HG03095 (cell line): ENCODE data around the gene KBTBD12.
"Not testable (repeated sequence)": the region's sequence is repeated elsewhere in the genome, so short reads cannot be mapped to it uniquely, and the experiment has no call there.

ENCODE experiments used
- ATAC-seq: cut with Tn5 transposase; IDR thresholded peaks from one replicate; pipeline ENCODE4 v1.9.1; 2021; ENCODE audit warnings: moderate library complexity; ENCODE audit not compliant: unreplicated experiment

Gene KBTBD12, protein sequence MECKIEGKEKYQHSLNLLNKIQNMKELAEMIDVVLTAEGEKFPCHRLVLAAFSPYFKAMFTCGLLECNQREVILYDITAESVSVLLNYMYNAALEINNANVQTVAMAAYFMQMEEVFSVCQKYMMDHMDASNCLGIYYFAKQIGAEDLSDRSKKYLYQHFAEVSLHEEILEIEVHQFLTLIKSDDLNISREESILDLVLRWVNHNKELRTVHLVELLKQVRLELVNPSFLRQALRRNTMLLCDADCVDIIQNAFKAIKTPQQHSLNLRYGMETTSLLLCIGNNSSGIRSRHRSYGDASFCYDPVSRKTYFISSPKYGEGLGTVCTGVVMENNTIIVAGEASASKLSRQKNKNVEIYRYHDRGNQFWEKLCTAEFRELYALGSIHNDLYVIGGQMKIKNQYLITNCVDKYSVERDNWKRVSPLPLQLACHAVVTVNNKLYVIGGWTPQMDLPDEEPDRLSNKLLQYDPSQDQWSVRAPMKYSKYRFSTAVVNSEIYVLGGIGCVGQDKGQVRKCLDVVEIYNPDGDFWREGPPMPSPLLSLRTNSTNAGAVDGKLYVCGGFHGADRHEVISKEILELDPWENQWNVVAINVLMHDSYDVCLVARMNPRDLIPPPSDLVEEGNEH

DNA sequence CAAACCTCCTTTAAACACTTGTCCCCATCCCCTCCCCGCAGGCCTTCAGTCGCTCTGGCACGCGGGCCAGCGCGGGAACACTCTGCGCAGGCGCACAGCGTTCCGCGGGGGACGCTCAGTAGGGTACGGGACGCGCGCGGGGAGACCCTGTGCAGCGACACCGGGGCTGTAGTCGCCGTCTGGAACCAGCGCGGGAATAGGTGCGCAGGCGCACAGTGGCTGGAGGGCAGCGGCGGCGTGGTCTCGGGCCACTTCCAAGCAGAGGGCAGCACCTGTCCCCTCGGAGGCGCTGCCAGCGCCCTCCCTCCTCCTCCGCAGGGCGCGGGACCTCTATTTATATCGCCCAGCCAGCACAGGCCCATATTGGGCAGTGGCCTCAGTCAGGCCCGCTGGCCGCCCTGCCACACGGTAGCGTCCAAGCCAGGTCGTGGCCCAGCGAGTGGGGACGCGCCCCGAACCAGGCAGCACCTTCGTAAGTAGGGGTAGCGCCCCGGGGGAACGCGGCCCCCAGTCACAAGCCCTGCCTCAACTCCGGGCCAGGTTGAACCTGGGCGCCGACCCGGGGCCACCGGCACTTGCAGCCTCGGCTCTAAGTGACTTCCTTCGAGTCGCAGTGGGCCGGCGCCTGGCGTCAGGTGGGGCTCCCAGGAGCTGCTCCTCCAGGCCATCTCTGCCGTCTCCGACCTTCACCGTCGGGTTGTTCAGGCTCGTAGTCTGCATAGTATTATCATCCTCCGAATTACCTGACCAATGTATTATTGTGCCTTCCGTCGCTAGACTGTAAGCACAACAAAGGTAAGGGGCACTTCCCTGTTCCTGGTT lies at the start of gene KBTBD12:
Gene KBTBD12 (plus strand): TSS at position 118 of the 822 bp plus-strand sequence. CDS start 7,830 bp downstream, outside the sequence.
- ATAC-seq: no peak

DNA sequence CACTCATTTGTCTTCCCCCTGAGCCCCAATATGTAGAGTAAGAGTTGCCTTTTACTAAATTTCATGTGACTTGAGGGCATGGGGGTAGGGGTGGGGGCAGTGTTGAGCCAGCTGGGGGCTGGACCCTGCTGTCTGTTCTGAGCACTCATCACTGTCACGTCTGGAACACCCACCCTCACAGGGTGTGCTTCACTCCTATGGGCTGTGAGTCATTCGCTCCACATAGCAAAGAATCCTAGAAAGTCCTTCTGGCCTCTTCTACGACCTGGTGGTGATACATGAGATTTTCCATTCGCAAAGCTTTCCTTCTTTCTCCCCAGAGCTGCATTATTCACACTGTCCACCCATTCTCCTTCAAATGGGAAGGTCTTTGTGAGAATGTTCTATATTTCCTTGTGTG lies 49.1 kb upstream of the KBTBD12 start:
- ATAC-seq: no peak

DNA sequence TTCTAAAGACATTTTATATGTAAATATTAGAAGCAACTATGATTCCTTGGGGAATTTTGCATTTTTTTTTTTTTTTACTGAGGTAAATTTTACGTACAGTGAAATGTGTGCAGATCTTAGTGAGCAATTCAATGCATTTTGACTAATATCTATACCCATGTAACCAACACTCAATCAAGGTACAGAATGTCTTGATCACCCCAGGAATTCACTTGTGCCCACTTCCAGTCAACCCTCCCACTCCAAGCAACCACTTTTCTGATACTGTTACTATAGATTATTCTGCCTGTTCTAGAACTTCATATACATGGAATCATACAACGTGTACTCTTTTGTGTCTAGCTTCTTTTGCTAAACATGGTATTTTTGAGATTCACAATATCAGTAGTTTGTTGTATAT lies 47.6 kb upstream of the KBTBD12 start:
- no peak for ATAC-seq

DNA sequence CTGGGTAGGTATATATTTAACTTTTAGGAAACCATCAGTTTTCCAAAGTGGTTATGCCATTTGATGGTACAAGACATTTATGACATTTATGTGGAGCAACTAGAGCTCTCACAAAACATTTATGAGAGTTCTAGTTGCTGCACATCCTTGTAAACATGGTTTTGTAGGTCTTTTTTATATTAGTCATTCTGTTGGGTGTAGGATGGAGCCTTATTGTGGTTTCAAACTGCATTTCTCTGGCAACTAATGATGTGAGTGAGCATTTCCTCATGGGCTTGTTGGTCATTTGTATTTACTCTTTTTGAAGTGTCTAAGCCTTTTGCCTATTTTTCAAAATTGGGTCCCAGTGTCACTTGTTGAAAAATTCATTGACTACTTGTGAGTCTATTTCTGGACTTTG lies 47.0 kb upstream of the KBTBD12 start:
- no peak for ATAC-seq

DNA sequence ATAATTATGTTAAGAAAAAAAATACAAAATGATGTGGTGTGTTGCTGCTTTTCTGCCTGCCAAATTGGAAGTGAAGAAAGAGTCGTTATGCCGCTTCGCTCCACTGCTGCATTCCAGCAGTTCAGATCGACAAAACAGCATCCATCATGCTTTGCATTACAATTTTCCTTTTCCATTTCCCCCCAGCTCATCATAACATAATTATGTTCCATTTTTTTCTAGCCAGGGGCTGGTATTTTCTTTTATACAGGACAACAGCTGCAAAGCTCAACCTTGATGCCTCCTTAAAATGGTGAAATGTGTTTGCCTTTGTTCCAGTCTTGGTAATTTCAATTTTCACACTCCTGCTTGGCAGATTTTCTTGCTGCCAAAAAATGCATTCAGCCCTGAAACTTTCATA lies 44.9 kb upstream of the KBTBD12 start:
- ATAC-seq: no peak

DNA sequence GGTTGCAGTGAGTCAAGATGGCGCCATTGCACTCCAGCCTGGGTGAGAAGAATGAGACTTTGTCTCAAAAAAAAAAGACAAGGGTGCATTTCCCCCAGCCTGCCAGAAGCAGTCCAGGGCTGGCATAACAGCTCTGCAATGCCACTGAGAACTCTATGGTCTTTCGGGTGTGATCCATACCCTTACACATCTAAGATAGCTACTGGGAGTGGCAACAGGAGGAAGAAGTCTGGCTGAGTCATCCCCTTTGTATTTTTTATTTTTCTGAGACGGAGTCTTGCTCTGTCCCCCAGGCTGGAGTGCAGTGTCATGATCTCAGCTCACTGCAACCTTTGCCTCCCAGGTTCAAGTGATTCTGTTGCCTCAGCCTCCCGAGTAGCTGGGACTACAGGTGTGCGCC lies 40.9 kb upstream of the KBTBD12 start:
- not testable (repeated sequence) for ATAC-seq

DNA sequence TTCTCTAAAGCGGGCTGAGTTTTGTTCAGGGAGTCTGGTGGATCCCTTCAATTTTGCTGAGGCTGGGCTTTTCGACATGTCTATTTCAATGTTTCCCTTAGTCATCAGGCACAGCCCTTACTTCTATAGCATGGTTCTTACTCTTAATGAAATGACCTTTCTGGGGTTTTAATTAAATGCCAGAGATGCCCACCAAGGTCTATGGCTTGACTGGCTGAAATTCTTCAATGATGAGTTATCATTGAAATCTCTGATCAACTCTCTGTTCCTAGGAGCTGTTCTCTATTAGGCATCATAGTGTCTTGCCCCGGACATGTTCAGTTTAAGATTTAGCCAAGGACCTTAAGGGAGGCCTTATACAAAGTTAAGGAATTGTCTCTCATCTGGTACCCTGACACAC lies 33.4 kb upstream of the KBTBD12 start:
- ATAC-seq: no peak

DNA sequence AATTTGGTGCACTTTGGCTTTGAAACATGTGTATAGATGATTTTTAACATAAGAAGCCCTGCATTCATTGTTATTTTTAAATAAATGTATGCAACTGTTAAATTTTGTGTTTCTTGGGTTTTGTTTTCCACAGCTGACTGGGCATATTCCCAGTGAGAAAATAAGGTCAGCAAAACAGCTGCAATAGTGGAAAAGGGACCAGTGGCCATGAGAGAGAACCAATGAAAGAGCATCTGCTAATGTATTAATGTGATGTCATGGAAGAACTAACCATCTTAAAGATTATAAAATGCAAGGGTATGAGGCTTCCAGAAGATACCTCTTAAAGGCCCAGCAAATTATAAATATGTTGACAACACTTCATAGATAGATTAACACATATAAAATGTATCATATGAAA lies 31.0 kb upstream of the KBTBD12 start:
- no peak for ATAC-seq

DNA sequence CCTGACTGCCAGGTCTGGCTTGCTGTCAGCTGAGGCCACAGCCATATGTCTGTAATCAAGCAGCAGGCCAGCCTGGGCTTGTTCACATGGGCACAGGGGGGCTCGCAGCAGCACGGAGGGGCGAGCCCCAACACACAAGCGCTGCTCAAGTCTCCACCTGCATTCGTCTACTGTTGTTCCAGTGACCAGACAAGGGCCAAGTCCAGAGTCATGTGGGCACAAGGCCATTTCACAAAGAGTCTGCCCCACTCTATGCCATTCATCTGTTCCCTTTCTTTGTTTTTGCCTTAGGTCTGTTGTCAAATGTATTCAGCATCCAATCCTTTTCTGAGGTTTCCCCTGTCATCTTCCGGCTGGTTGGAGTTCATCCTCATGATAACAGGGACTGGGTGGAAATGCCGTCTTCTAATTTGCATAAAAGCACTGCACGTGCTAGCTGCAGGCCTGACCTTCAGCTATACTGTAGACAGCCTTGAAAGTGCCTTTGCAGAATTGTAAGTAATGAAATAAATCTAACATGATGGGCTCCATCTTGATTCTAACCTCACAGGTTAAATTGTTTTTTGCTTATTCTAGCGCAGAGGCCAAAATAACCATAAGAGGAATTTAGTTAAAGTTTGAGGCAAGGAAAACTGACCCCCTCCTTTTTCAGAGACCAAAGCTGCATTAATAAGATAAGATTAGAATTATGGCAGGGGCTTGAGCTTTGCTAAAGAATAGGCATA lies 28.6 kb upstream of the KBTBD12 start:
- ATAC-seq: no peak

DNA sequence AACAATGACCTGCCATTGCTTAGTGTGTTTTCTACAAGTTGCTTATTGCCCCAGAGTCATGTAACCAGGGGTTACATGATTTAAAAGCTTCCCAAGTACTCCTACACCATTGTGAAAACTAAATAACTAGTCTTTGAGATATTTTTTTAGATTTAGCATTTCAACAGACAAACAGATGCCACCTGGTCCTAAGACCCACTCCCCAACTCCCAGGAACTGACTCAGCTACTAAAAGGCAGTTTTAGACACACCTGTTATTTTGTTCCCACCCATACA lies 28.1 kb upstream of the KBTBD12 start:
- ATAC-seq: no peak

DNA sequence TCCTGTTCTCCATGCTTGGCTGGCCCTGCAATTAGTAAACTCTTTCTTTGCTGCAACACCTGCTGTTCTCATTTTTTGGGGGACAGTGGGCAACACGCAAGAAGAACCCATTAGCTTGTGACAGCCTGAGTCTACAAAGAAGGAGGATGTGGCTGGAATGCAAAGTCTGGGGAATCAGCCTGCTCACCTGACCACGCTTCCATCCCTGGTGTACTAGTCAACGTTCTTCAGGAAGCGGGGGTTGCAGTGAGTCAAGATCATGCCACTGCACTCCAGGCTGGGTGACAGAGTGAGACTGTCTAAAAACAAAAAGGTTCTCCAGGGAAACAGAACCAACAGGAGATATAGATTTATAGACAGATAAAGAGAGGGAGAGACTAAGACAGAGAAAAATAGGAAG lies 27.7 kb upstream of the KBTBD12 start:
- no peak for ATAC-seq

DNA sequence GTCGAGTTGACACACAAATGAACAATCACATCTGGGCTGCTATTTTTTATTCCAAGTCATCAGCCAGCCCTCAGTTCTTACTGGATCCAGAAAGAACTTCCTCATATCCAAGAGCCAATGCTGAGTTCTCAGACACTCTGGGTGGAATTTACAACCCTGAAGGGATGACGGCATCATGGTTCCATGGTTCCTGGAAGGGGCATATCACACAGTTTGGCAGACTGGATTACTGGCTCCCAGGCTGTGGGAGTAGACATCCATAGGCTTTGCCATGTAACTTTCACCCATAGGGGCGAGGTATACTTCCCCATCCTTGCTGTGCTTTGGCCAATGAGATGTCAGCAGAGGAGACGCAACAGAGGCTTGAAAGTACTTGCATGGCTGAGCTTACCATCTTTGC lies 26.9 kb upstream of the KBTBD12 start:
- ATAC-seq: no peak

DNA sequence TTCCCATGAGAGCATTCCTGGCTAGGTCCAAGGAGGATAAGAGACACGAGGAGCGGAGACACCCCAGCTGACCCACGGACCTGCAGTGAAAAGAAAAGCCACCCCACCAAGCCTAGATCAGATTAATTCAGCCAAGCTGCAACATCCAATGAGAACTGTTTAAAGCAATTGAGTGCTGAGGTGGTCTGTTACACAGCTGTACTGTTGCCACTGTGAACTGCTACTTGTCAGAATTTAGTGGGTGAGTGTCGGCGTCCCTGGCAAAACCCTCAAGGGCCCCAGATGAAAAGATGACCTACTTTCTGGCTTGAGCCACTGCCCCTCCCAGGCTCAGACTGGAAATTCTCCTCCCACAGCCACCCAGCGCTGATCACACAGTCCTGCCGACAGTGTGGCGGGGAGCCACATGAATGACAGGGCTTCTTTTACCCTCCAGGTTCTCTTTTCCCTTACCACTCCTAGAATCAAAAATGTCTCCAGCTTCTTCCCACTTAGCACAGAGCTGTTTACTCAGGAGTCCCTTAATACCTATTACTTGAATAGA lies 26.4 kb upstream of the KBTBD12 start:
- ATAC-seq: no peak

DNA sequence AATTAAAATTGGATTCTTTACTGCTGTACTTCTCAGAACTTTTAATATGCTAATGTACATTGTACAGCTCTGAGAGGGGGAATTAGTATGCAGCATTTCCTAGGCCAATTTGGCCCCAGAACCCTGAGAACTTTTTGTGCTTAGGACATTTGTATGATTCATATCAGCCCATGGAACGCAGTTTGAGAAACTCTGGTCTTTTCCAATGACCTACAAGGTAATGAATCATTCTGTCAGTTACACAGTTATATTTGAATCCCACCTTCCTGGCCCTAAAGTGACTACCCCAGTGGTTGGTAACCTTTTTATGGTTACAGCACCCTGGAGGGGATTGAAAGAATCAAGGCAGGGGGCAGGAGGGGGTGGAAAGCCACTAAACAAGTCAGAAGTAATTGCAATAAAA lies 25.6 kb upstream of the KBTBD12 start:
- ATAC-seq: no peak

DNA sequence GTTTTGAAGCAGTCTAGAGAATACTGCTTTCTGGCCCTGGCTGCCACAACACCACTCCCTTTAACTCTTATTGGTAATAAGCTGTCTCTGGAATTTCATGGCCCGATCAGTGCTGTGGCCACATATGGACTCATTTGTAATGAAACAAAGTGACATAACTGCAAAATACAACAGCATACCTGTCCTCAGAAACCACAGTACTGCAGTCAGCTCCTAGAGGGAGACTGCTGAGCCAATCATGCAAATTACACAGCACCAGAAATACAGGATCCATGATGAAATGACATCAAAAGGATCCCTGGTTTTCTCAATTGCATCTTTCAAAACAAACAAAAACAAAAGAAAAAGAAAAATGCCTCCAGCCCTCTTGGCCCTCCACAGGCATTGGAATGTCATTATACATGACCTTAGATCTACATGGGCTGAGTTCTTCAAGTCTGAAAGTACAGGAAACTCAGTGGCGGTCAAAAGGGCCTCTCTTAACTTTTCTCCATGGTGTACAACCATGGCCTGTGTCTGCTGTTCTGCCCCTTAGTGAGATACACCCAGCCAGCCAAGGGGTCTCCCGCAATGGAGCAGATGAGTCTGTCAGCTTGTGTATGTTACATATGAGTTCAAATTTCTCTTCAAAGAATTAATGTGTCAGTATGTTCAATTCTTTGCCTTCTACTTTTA lies 24.9 kb upstream of the KBTBD12 start:
- ATAC-seq: no peak

DNA sequence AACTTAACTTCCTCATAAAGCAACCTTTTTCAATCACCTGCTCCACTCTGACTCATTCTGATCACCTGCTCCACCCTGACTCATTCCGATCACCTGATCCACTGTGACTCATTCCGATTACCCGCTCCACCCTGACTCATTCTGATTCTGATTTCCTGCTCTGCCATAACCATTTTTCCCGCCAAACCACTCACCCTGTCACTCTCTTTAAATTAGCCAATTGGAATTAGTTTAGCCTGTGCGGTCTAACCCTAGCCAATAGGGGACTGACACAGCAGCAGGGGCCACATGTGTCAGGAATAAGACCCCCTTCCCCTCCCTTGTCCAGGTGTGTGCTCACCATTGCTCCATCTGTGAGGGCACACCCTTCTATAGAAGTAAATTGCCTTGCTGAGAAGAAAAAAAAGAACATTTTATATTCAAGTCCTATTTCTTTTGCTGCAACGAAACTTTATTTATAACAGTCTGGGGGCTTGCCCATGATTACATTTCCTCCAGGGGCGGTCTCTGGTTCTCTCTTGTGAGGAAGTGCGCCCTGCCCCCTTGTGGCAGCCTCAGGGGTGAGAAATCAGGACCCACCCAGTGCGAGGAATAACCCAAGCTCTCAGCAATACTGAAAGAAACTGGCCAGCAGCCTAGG lies 24.3 kb upstream of the KBTBD12 start:
- not testable (repeated sequence) for ATAC-seq

DNA sequence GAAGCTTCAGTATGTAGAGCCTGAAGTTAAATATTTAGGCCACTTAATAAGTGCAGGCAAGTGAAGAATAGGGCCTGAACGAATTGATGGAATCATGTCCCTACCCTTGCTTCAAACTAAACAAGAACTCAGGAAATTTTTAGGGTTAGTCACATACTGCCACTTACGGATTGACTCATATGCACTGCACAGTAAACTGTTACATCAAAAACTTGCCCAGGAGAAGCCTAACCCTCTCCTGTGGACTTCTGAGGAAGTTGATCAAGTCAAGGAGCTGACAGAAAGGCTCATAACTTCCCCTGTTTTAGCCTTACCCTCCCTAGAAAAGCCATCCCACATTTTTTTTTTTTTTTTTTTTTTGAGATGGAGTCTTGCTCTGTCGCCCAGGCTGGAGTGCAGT lies 20.6 kb upstream of the KBTBD12 start:
- ATAC-seq: no peak

DNA sequence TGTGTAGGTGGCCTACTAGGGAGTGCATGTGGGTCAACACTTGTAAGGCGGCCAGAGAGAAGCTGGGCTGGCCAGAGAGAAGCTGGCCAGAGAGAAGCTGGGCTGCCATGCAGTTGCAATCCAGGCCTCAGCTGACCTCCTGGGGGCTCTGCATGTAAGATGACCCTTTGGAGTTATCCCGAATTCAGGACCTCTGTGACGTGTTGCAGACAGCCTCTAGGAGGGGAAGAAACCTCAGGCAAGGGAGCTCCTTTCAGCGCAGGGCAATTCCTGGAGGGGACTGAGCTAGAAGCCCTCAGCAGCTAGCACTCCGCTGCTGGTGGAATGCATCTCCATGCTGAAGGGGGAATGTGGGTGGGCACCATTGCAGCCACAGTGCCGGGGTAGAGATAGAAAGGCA lies 15.8 kb upstream of the KBTBD12 start:
- ATAC-seq: no peak

DNA sequence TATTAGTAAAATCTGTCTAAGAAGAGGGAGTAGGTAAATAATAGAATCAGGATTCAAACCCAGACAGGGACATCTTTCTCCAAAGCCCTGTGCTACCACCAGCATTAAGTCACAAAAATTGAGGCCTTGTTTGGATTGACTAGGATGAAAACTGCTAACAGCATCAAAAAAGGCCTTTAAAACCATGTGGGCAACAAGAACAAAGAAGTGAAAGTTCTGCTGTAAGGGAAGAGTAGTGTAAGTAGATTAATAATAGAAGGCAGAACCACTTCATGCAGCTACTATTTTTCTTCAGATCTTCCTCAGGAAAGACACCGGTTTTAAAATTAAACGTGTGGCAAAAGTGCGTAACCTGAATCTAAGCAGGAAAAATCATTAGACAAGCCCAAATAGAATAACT lies 15.3 kb upstream of the KBTBD12 start:
- no peak for ATAC-seq

DNA sequence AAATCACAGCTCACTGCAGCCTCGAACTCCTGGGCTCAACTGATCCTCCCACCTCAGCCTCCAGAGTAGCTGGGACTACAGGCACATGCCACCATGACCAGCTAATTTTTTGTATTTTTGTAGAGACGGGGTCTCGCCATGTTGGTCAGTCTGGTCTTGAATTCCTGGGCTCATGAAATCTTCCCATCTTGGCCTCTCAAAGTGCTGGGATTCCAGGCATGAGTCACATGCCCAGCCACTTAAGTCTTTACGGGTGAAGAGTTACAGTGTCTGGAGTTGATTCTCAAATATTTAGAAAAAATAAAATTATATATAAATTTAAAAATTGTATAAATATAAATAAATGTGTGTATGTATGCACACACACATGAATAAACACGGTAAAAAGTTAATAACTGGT lies 14.5 kb upstream of the KBTBD12 start:
- no peak for ATAC-seq
